GF-D8 (cell line): ENCODE measurements around the gene RRAGB.
"Not testable (repeated sequence)": the region's sequence is repeated elsewhere in the genome, so short reads cannot be mapped to it uniquely, and the experiment has no call there.

Experiments
- DNase-seq: peaks from one replicate; lab custom pipeline; 2025; lab: John Stamatoyannopoulos, UW

RRAGB gene

GRCh38 chrX:55767100-55767499 lies 49.6 kb downstream of the RRAGB start:
- DNase-seq: no peak

- not testable (repeated sequence) for DNase-seq
Observed at GRCh38 chrX:55774419-55774818, 56.9 kb downstream of the RRAGB start.

GRCh38 chrX:55777596-55777995 lies 60.0 kb downstream of the RRAGB start:
- no peak for DNase-seq

- DNase-seq: no peak
Observed at GRCh38 chrX:55778322-55778721, 60.8 kb downstream of the RRAGB start.

- DNase-seq: no peak
Observed at GRCh38 chrX:55783723-55784122, 66.2 kb downstream of the RRAGB start.

DNA sequence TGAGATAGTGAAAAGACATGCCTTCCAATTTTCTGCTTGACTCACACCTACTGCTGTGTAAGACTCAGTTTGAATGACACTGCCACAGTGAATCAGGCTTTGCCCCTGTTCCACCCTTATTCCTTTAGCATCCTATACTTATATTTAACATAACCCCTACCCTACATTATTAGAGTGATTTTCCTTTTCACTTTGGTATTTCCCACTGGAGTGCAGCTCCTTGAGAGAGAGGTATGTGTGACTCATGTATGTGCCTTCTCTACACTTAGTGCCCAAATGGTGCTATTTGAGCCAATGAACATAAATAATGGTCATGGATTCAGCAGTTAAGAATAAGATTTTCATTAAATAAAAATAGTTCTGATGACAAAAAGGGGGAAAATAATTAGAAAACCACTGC lies 69.5 kb downstream of the RRAGB start:
- DNase-seq: no peak

DNA sequence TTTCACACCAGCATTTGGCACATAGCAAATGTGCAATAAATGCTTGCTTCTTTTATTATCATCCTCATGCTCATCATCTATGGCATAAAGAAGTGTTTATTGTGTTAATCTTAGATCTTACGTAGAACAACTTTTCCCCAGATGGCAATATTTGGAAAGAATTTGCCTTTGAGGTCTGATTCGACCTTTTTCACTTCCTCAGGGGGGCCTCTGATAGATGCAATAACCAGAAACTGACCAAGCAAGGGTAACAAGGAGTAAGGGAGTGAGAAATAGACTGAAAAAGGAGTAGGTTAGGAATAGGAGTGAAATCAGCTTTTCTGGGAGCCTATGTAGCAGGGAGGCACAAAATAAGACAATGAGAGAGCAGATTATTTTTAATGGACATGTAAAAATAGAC lies 70.2 kb downstream of the RRAGB start:
- DNase-seq: no peak

GRCh38 chrX:55794405-55794804 lies 76.9 kb downstream of the RRAGB start:
- DNase-seq: no peak

GRCh38 chrX:55796496-55796895 lies 78.9 kb downstream of the RRAGB start:
- no peak for DNase-seq

DNA sequence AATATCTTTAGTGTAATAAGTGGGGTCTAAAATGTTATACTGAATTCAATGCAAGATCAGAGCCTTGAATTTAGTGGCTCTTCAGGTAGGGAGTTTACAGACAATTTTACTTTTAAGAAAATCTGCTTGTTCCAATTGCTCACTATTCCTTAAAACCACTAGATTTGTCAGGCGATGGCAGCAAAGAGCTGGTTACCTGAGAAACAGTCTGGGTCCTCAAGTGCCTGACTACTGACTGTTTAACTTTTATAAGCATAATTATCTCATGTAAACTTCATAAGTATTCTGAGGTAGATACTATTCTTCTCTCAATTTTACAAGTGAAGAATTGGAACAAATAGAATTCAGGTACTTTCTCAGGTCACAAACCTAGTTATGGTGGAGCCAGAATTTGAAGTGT lies 84.3 kb downstream of the RRAGB start:
- DNase-seq: no peak
